HG03378 (cell line): ENCODE results near the gene DENND4A.
"Not testable (repeated sequence)": the region's sequence is repeated elsewhere in the genome, so short reads cannot be mapped to it uniquely, and the experiment has no call there.

Experiments
- ATAC-seq: cut with Tn5 transposase; IDR thresholded peaks from one replicate; pipeline ENCODE4 v1.9.1; 2021; ENCODE audit warnings: mild to moderate bottlenecking, moderate library complexity; ENCODE audit not compliant: unreplicated experiment

DENND4A gene

DNA sequence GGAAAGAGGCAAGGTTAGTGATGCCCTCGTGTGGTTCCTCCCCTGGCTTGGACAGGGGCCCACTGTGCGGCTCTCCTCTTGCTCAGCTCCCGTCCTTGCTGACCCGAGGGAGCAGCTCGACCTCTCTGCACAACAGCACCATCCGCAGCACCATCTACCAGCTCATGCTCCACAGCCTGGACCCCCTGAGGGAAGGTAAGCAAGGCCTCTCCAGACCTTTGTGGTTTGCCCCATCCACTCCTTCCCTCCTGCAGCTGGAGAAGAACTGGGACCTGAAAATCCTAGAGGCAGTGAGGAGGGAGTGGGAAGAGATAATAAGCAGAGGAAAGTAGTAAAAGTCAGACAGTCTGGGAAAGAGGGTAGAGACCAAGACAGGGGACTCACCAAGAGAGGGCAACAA lies 152.6 kb downstream of the DENND4A start:
- no peak for ATAC-seq

GRCh38 chr15:65638681-65639089 lies 153.4 kb downstream of the DENND4A start:
- ATAC-seq: no peak

DNA sequence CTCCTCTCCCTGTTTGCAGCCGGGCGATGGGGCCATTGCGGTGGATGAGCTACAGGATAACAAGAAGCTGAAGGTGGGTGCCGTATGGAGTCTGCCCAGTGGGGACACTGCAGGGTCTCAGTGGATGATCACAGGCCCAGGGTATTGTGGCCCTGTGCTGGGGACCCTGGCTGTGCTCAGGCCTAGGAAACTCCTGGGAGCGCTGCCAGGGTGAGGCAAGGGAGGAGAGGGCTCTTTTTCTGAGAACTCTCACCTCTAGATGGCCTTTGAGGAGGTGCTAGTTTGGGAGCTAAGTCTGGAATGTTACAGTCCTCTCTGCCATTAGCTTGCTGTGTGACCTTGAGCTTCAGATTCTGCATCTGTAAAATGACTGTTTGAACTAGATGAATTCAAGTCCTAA lies 154.0 kb downstream of the DENND4A start:
- ATAC-seq: no peak

- ATAC-seq: no peak
Observed at GRCh38 chr15:65634356-65634755, 157.7 kb downstream of the DENND4A start.

DNA sequence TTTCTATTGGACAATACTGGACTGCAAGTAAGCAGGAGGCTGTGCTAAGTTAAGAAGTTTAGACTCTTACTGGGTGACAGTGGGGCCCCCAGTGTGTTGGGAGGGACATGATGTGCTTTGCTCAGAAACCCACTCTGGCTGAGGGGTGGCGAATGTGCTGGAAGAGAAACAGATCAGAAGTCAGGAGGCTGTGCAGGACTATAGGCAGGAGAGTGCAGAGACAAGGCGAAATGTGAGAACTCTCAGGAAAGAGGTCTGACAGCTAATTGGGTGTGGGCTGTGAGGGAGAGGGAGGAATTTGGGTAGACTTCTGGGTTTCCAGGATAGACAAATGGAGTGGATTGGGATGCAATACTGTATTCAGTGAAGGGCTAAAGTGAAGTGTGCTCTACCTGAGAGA lies 158.3 kb downstream of the DENND4A start:
- no peak for ATAC-seq

GRCh38 chr15:65632780-65633375 lies 159.2 kb downstream of the DENND4A start:
- no peak for ATAC-seq

GRCh38 chr15:65631503-65631902 lies 160.6 kb downstream of the DENND4A start:
- ATAC-seq: no peak

GRCh38 chr15:65630760-65631159 lies 161.3 kb downstream of the DENND4A start:
- peak; percentile 67 for ATAC-seq

GRCh38 chr15:65629548-65629947 lies 162.5 kb downstream of the DENND4A start:
- no peak for ATAC-seq

DNA sequence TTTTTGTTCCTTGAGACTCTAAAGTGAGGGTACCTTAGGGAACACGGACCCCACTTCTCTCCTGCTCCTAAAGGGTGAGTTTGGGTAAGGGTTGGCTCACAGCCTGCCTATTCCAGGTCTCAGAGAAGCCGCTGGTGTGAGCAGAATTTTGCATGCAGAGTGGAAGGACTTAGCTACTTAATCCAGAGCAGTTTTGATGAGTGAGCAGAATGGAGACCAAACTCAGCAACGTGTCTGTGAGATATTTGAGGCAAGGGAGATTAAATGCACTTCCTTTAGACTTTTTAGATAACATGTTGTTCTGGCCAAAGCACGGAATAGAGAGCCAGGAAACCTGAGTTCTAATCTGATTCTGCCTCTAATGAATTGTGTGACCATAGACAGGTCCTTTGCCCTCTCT lies 165.2 kb downstream of the DENND4A start:
- no peak for ATAC-seq

GRCh38 chr15:65623103-65623502 lies 169.0 kb downstream of the DENND4A start:
- no peak for ATAC-seq

DNA sequence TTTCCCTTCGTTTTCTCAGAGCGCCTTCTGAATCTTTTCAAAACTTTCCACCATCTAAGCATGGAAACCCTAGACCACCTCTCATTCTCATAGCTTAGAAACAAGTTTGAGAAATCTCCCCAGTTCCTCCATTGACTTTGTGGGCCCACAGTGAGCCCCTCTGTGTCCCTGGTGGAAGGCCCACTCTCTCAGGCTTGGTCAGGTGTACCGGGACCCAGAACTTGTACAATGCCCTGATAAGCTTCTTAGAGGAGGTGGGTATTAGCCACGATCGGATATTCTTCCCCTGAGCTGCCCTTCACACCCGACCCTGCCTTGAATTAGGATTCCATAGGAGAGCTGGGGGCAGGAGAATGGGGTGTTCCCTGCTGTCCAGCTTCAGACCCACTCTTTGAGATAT lies 170.5 kb downstream of the DENND4A start, which contains the start of gene SLC24A1:
TSS of gene SLC24A1 (plus strand) at position 301 of the 400 bp plus-strand sequence. CDS start 2,143 bp downstream, outside the sequence.
- no peak for ATAC-seq

GRCh38 chr15:65620833-65621232 lies 171.3 kb downstream of the DENND4A start:
- no peak for ATAC-seq

- no peak for ATAC-seq
Observed at GRCh38 chr15:65619626-65620290, 172.3 kb downstream of the DENND4A start.

DNA sequence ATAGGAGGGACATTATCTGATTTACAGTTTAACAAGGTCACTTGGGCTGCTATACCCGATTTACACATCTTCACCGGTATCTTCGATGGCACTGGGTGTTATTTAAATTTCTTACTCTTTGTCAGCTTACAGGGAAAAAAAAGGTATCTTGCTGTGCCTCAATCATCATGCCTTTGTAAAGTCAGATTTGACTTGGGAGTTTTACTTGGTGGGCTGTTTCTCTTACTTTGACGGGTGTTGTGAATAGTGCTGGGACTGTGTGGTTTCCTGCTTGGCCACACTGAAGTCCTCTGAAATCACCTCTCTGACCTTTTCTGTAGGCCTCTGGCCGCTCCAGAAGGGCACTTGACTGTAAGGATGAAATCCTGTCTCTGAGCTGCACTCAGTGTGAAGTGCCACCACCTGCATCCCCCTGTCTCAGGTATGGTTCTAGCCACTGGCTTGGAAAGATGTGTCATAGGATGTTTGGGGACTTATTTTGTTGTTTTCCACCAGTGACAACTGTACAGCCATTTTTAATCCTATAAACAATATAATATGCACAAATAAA lies 173.5 kb downstream of the DENND4A start:
- ATAC-seq: no peak

- not testable (repeated sequence) for ATAC-seq
Observed at GRCh38 chr15:65615887-65616286, 176.2 kb downstream of the DENND4A start.

DNA sequence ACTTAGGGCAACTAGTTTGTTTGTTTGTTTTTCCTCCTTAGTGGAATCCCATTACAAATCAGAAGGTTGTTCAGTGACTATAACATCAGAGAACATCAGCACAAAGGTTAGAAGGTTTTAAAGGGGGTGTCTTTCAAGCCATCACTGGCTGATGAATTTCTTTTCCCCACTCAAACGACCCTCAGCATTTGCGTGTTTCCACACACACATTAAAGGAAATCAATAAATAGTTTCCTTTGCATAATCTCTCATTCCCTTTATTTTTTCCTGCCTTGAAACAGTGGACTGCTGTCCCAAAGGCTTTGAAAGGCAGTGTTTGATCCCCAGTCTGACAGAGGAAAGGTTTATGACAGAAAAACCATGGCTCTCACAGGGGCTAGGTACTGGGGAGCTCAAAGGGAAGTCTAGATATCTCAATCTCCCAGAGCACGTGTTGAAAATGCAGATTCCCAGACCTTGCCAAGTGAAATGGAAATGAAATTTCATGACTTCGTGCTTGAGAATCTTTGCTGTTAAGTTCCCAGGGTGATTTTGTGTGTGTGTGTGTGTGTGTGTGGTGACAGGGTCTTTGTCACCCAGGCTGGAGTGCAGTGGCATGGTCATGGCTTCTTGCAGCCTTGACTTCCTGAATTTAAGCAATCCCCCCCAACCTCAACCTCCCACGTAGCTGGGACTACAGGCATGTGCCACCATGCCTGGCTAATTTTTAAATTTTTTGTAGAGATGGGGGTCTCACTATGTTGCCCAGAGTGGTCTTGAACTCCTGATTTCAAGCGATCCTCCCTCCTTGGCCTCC lies 178.9 kb downstream of the DENND4A start:
- no peak for ATAC-seq

GRCh38 chr15:65612616-65612946 lies 179.5 kb downstream of the DENND4A start:
- no peak for ATAC-seq

DNA sequence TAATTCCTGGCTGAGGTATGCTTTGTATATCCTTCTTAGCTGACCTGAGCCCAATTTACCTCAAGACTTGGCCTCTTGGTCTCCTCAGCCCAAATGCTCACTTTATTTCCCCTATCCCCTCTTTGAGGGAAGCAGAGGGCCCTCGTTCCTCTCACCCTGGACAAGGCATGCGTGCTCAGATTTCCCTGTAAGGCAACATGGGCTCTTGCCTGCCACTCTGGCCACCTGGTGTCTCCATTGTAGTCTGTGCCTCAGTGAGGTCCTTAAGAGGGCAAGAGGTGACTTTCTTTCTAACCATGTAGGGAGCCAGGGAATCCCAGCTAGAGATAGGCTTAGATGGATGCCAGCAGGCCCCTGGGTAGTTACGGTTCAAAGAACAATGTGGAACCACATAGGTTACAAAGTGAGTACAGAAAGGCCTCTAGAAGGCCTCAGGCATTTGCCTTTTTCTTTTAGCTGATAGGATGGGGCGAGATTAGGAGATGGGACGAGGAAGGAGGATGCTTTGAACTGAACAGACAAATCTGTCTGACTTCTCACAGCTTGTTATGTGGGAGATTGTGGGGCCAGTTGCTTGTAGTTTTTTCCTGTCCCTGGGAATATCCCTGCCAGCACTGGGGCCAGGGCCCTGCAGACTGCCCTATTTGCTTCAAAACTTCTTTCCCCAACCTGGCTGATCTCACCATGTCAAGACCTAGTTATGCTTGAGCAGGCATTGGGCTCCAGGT lies 180.0 kb downstream of the DENND4A start:
- no peak for ATAC-seq

- peak; percentile 81 for ATAC-seq
Observed at GRCh38 chr15:65610871-65611718, 181.0 kb downstream of the DENND4A start, which contains the start of gene INTS14. INTS14 (minus strand) TSS chr15:65611131; CDS start chr15:65607380, 3,751 bp downstream.
